ENCODE data around the gene C1QTNF8. TPM values are rescaled to one million over a fixed set of nuclear protein-coding genes. Genes with fewer than 3 reads are reported as not detected.

The C1QTNF8 gene
- total and polyA plus RNA-seq, 2 experiments from 2014 or later = not detected

DNA sequence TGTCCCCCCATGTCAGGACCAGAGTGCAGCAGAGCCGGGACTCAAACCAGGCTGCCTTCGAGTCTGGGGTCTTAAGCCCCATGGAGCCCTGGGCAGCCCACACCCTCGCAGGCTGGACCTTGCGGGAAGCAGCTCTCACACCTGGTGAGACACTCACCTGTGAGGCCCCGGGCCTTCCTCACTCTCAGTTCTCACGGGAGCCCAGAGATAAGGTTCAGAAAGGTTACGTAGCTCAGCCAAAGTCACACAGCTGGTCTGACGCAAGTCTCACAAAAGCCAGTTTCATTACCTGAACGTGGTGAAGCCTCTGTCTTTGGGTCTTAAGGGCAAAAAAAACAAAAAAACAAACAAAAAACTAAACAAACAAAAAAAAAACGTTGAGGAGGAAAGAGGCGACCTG is 56.3 kb downstream of the C1QTNF8 start:
- 55 to 57% methylated on average over 11 of the region's 11 CpGs for WGBS, 2 experiments (ENCODE audit: low coverage in 1 of 2, low lambda C conversion rate in 2 of 2, missing lambda C conversion rate in 2 of 2)

DNA sequence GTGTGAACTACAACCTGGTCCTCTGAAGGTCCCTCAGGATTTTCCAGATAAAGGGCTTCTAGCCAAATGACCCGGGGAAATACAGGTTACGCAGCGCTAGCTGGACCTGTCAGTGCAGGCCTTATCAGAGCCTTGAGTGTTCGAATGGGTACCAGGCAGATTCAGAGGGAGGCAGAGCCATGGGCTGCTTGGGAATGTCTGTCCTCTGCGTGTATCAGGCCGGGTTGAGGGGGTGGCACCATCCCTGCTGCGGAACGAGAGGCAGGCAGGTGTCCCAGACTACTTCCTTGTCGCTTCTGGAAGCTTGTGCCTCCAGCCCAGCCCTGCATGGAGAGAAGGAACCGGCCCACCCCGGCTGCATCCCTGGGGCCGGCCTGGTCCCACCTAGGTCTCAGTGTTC is 57.1 kb downstream of the C1QTNF8 start:
- Histone ChIP-seq H3K4me1 (ENCODE audit: insufficient read depth) (0 out of 2 replicates have a peak, but pooled peaks cover 5% of the 10 kb centered on the region), H3K27ac (no peak overlapping the region), H3K4me2 (ENCODE audit: unreplicated experiment) (no peak overlapping the region), H3K79me2 (ENCODE audit: insufficient read depth) (no peaks in the 10 kb centered on the region), H4K20me1 (ENCODE audit: insufficient read depth) (no peaks in the 10 kb centered on the region), H3K27me3 (replicated peaks; ENCODE audit: insufficient read depth) (no peaks in the 10 kb centered on the region; the same call in 1 of the 2 replicates), H3K9me2 (ENCODE audit: insufficient read depth) (no peaks in the 10 kb centered on the region), H3K9me3 (ENCODE audit: low read depth) (no peaks in the 10 kb centered on the region), H3K4me3 (no peak overlapping the region), H3K36me3 (ENCODE audit: low read depth) (no peaks in the 10 kb centered on the region), H3F3A (ENCODE audit: insufficient read depth) (no peaks in the 10 kb centered on the region), H2AFZ (no peak overlapping the region), H3K9ac (no peak overlapping the region)
- TF ChIP-seq EZH2 (IDR thresholded peaks at IDR 0.05; ENCODE audit: insufficient read depth, poor library complexity, severe bottlenecking) (no peak), EZH2phosphoT487 (IDR thresholded peaks at IDR 0.05; ENCODE audit: insufficient read depth, low read depth) (no peak)
- in situ Hi-C loops (cut with MboI) = no loop called here
- 72 to 79% methylated on average over 12 of the region's 12 CpGs for WGBS, 2 experiments (ENCODE audit: low coverage in 1 of 2, low lambda C conversion rate in 2 of 2, missing lambda C conversion rate in 2 of 2)
- no peak for DNase-seq

More for the DNA sequence above, 56.3 kb downstream of the C1QTNF8 start:
- no peak for DNase-seq
- H3K36me3 ChIP-seq (ENCODE audit: low read depth) = no peaks in the 10 kb centered on the region
- no peak overlapping the region for H3K9ac ChIP-seq
- no peak overlapping the region for H3K4me2 ChIP-seq (ENCODE audit: unreplicated experiment)
- TF ChIP-seq EZH2 (IDR thresholded peaks at IDR 0.05; ENCODE audit: insufficient read depth, poor library complexity, severe bottlenecking) (no peak), EZH2phosphoT487 (IDR thresholded peaks at IDR 0.05; ENCODE audit: insufficient read depth, low read depth) (no peak)
- H3K9me2 ChIP-seq (ENCODE audit: insufficient read depth) = no peaks in the 10 kb centered on the region
- H3F3A ChIP-seq (ENCODE audit: insufficient read depth) = no peaks in the 10 kb centered on the region
- in situ Hi-C loops (cut with MboI) = no loop called here
- H2AFZ ChIP-seq = no peak overlapping the region
- no peak overlapping the region for H3K27ac ChIP-seq
- H3K27me3 ChIP-seq (replicated peaks; ENCODE audit: insufficient read depth) = peaks cover 4% of the 10 kb centered on the region; the same call in 1 of the 2 replicates
- no peaks in the 10 kb centered on the region for H4K20me1 ChIP-seq (ENCODE audit: insufficient read depth)
- H3K4me3 ChIP-seq = no peak overlapping the region
- no peaks in the 10 kb centered on the region for H3K79me2 ChIP-seq (ENCODE audit: insufficient read depth)
- no peaks in the 10 kb centered on the region for H3K9me3 ChIP-seq (ENCODE audit: low read depth)
- H3K4me1 ChIP-seq (ENCODE audit: insufficient read depth) = 0 out of 2 replicates have a peak, but pooled peaks cover 5% of the 10 kb centered on the region

Other genes with a start within 250 kb of the C1QTNF8 start
- 37.8 and 53.0 TPM in 2 replicates for gene LMF1, start 125.3 kb downstream of the C1QTNF8 start, total RNA-seq (2014; rRNA removed; shearing (Covaris generic))
- gene LMF1, start 125.3 kb downstream of the C1QTNF8 start, polyA plus RNA-seq (2016; fragmentation: Nextera tagmentation; extraction: Ambion mirVana) = 23.1 and 24.6 TPM in 2 replicates
- 0.43 and 0.89 TPM in 2 replicates for gene SOX8, start 114.5 kb downstream of the C1QTNF8 start, total RNA-seq (2014; rRNA removed; shearing (Covaris generic))
- gene SOX8, start 114.5 kb downstream of the C1QTNF8 start, polyA plus RNA-seq (2016; fragmentation: Nextera tagmentation; extraction: Ambion mirVana) = 0.08 and 0.15 TPM in 2 replicates
- not detected in 2 replicates for gene SSTR5, start 23.5 kb downstream of the C1QTNF8 start, total RNA-seq (2014; rRNA removed; shearing (Covaris generic))
- not detected in 2 replicates for gene SSTR5, start 23.5 kb downstream of the C1QTNF8 start, polyA plus RNA-seq (2016; fragmentation: Nextera tagmentation; extraction: Ambion mirVana)
- gene CACNA1H, start 56.9 kb upstream of the C1QTNF8 start, total RNA-seq (2014; rRNA removed; shearing (Covaris generic)) = 0.11 TPM in 1 of 2 replicates, not detected in the other
- gene CACNA1H, start 56.9 kb upstream of the C1QTNF8 start, polyA plus RNA-seq (2016; fragmentation: Nextera tagmentation; extraction: Ambion mirVana) = not detected in 2 replicates
- not detected in 2 replicates for gene TPSG1, start 129.0 kb upstream of the C1QTNF8 start, total RNA-seq (2014; rRNA removed; shearing (Covaris generic))
- gene TPSG1, start 129.0 kb upstream of the C1QTNF8 start, polyA plus RNA-seq (2016; fragmentation: Nextera tagmentation; extraction: Ambion mirVana) = not detected in 2 replicates
- not detected in 2 replicates for gene TPSB2, start 133.9 kb upstream of the C1QTNF8 start, total RNA-seq (2014; rRNA removed; shearing (Covaris generic))
- not detected in 2 replicates for gene TPSB2, start 133.9 kb upstream of the C1QTNF8 start, polyA plus RNA-seq (2016; fragmentation: Nextera tagmentation; extraction: Ambion mirVana)
- gene TPSAB1, start 144.5 kb upstream of the C1QTNF8 start, total RNA-seq (2014; rRNA removed; shearing (Covaris generic)) = not detected in 2 replicates
- gene TPSAB1, start 144.5 kb upstream of the C1QTNF8 start, polyA plus RNA-seq (2016; fragmentation: Nextera tagmentation; extraction: Ambion mirVana) = not detected in 2 replicates
- not detected in 2 replicates for gene TPSD1, start 159.8 kb upstream of the C1QTNF8 start, total RNA-seq (2014; rRNA removed; shearing (Covaris generic))
- gene TPSD1, start 159.8 kb upstream of the C1QTNF8 start, polyA plus RNA-seq (2016; fragmentation: Nextera tagmentation; extraction: Ambion mirVana) = not detected in 2 replicates
- 46.5 and 77.7 TPM in 2 replicates for gene UBE2I, start 213.4 kb upstream of the C1QTNF8 start, total RNA-seq (2014; rRNA removed; shearing (Covaris generic))
- gene UBE2I, start 213.4 kb upstream of the C1QTNF8 start, polyA plus RNA-seq (2016; fragmentation: Nextera tagmentation; extraction: Ambion mirVana) = 133 and 134 TPM in 2 replicates
- 0.13 and 0.86 TPM in 2 replicates for gene BAIAP3, start 237.4 kb upstream of the C1QTNF8 start, total RNA-seq (2014; rRNA removed; shearing (Covaris generic))
- 0.23 and 0.24 TPM in 2 replicates for gene BAIAP3, start 237.4 kb upstream of the C1QTNF8 start, polyA plus RNA-seq (2016; fragmentation: Nextera tagmentation; extraction: Ambion mirVana)

Data from GM23248 (cell line).